LNCAP (cell line): ENCODE results near the gene PMS2.

ENCODE experiments used
- CTCF ChIP-seq: fragments of 450-650 bp; IDR thresholded peaks from 2 replicates; pipeline ENCODE4 v1.5.1; 2017; ENCODE audit warnings: mild to moderate bottlenecking

The PMS2 gene

GRCh38 chr7:6008668-6009611, at the start of gene PMS2, which contains the start of gene AIMP2:
PMS2 (minus strand) TSS chr7:6009049; CDS start chr7:6009019, 30 bp downstream.
AIMP2 (plus strand) TSS chr7:6009272; CDS start chr7:6009364, 92 bp downstream.
- no peak for TF ChIP-seq CTCF

GRCh38 chr7:6057316-6058129, 48.7 kb upstream of the PMS2 start:
- TF ChIP-seq CTCF: no peak

- TF ChIP-seq CTCF: no peak
Observed at GRCh38 chr7:6056616-6057015, 47.8 kb upstream of the PMS2 start.

- TF ChIP-seq CTCF: no peak
Observed at GRCh38 chr7:6049780-6050179, 40.9 kb upstream of the PMS2 start.

GRCh38 chr7:6035686-6036085, 26.8 kb upstream of the PMS2 start:
- TF ChIP-seq CTCF: no peak

GRCh38 chr7:6035165-6035564, 26.3 kb upstream of the PMS2 start:
- no peak for TF ChIP-seq CTCF

GRCh38 chr7:6032641-6033040, 23.8 kb upstream of the PMS2 start:
- no peak for TF ChIP-seq CTCF
